Globus pallidus (tissue), 1 donor: Measurements from ENCODE around the gene KLHL10.
"Not testable (repeated sequence)": the region's sequence is repeated elsewhere in the genome, so short reads cannot be mapped to it uniquely, and the experiment has no call there.

Experiments used
- DNase-seq: peaks from one replicate; pipeline ENCODE4 v3.0.0-alpha.2; 2015; ENCODE audit warnings: low spot score

KLHL10 gene

GRCh38 chr17:41851382-41851781, 13.8 kb downstream of the KLHL10 start:
- not testable (repeated sequence) for DNase-seq

DNA sequence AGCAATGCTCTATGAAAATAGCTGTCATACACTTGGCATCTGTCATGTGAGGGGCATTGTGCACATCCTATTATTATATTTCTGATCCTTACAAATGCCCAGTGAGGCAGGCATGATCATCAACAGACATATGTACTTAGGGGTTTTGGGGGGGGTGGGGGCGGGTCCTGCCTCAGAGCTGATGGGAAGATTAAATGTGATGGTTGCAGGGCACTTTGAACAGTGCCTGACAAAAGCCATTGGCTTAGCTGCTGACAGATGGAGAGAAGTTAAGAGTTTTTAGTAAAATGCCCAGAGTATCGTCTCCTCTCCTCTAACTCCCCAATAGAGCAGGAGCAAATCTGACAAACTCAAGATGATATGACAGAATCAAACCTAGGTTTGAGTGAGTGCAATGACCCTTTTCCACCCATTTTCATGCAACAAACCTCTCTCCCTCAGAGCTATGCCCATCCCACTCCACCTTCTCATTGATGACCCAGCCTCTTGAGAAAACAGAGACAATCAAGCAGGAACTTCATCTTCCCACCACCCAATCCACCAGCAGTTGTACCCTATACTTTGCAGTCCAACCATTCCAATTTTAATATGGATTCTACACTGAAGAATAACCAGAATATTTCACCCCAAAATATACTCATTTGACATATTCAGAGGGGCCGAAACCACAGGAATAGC, 22.8 kb downstream of the KLHL10 start:
- no peak for DNase-seq

- no peak for DNase-seq
Measured at GRCh38 chr17:41863074-41863848, 25.6 kb downstream of the KLHL10 start.

- DNase-seq = peak; percentile 52
Measured at GRCh38 chr17:41864498-41864835, 26.8 kb downstream of the KLHL10 start.

GRCh38 chr17:41864836-41865595, 27.4 kb downstream of the KLHL10 start, which contains the start of gene KLHL11:
Gene KLHL11 (minus strand): TSS chr17:41865423. CDS start chr17:41865370, 53 bp downstream.
- DNase-seq = peak; percentile 90

DNA sequence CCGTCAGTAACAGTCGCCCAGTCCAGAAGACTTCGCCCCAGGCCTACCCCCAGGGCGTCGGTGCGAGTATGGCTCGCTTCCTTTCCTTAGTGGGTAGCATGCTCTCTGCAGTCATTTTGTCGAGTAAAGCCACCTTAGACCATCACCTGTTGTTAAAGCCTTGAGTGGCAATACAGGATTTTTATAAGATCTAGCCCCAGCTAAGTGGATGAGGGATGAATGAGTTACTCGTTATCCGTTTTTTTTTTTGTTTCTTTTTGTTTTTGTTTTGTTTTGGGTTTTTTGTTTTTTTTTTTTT, 27.9 kb downstream of the KLHL10 start:
- DNase-seq = no peak

DNA sequence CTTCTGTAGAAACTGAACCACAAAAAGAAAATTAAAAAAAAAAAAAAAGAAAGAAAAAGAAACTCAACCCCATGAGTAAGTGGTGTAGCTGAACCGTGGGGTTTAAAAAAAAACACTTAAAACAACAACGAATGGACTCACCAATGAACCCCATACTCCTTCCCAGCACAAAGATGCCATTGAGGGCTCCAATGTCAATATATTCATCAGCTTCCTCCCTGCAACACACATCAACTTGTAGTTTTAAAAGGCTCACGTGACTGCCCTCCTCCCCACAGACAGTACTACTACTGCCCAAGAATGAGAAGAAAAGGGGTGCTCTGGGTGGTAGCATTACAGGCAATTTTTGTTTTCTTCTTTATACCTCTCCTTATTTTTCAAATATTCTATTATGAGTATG, 30.9 kb downstream of the KLHL10 start:
- no peak for DNase-seq

DNA sequence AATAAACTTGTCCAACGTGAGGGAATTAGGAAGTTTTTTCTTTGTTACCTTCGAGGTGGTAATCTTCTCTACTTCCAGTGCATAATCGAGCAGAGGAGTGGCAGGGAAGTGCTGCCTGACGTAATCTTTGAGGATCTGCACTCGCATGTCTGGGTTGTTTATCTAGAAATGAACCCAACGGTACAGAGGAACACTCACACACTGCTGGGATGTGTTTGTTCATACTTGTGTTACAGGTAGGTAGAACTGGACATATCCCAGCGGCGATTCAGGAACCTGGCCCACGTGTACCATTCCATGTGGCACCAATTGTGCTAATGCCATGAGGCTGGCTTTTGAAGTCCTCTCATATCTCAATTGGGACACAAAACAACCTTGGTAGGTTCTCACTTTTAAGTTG, 31.8 kb downstream of the KLHL10 start:
- DNase-seq = no peak

- DNase-seq = no peak
Measured at GRCh38 chr17:41870097-41870496, 32.5 kb downstream of the KLHL10 start.

- DNase-seq = no peak
Measured at GRCh38 chr17:41870627-41871026, 33.0 kb downstream of the KLHL10 start.

- DNase-seq = no peak
Measured at GRCh38 chr17:41871789-41872188, 34.2 kb downstream of the KLHL10 start.

- no peak for DNase-seq
Measured at GRCh38 chr17:41873559-41874292, 36.1 kb downstream of the KLHL10 start.

DNA sequence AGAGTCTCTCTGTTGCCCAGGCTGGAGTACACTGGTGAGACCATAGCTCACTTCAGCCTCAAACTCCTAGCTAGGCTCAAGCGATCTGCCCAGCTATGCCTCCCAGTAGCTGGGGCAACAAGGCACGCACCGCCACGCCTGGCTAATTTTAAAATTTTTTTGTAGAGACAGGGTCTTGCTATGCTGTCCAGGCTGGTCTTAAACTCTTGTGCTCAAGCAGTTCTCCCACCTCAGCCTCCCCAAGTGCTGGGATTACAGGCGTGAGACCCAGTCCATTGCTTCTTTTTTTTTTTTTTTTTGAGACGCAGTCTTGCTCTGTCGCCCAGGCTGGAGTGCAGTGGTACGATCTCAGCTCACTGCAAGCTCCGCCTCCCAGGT, 36.7 kb downstream of the KLHL10 start:
- DNase-seq = not testable (repeated sequence)

GRCh38 chr17:41880130-41880529, 42.5 kb downstream of the KLHL10 start:
- no peak for DNase-seq

DNA sequence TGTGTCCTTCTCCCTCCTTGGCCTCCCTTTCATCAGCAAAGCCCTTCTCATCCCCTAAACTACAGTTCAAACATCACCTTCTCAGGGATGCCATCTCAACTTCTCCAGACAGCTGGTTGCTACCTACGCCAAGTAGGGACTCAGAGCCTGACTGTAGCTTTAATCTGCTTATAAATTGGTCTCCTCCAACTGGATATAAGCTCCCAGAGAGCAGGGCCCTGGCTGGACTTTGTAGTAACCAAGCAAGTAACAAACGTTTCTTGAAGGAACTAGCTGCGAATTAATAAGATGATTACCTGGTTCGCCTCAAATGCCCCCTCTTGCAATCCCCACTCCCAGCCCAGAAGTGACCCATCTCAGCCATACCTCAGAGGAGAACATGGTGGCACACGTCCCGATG, 45.1 kb downstream of the KLHL10 start:
- no peak for DNase-seq

DNA sequence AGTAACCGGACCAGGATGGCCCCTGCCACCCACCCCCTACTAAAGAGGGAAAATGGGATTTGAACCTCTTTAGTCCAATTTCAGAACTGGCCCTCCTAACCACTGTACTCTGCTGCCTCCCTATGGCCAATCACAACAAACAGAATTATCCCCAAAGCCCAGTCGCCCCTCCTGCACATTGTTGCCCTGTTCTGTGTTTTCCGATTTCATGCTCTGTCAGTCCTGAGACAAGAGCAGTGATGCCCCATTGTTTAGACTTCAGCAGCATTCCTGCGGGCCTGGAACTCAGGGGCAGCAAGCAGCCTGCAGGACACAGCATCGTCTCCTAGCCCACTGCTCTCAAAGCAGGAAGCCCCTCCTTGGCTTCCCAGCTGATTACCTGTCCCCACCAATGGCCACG, 48.1 kb downstream of the KLHL10 start:
- DNase-seq = no peak

DNA sequence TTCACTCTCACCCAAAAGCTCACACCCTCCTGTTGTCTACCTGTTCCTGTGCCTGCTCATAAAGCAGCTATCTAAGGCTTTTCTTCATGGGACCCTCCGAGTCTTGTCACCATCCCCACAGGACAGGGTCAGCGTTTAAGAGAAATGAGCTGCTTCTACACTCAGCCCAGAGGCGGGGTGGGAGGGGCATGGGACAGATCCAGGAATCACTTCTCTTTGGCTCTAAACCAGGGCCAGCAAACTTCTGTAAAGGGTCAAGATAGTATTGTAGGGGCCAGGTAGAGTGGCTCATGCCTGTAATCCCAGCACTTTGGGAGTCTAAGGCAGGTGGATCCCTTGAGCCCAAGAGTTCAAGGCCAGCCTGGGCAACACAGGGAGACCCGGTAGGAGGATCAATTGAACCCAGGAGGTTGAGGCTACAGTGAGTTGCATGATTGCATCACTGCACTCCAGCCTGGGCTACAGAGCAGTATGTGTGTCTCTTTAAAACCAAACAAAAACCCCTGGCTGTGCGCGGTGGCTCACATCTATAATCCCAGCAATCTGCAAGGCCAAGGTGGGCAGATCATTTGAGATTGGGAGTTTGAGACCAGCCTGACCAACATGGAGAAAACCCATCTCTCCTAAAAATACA, 50.8 kb downstream of the KLHL10 start:
- no peak for DNase-seq

GRCh38 chr17:41891135-41892020, 53.8 kb downstream of the KLHL10 start:
- DNase-seq = no peak

DNA sequence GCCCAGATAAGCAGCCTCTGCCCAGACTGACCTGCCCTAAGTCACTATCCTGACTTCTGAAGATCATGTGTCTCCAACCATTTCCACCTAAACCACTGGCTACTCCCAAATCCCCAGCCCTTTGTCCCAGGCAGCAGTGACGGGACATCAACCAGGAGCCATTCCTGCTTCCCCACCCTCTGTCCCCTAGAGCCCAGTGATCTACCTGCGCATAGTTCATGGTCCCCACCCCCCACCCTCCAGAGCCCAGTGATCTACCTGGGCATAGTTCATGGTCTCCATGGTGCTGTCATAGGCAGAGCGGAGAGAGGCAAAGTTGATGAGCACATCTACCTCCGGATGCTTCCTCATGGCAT, 54.4 kb downstream of the KLHL10 start:
- DNase-seq = no peak

- no peak for DNase-seq
Measured at GRCh38 chr17:41893384-41893783, 55.8 kb downstream of the KLHL10 start.

DNA sequence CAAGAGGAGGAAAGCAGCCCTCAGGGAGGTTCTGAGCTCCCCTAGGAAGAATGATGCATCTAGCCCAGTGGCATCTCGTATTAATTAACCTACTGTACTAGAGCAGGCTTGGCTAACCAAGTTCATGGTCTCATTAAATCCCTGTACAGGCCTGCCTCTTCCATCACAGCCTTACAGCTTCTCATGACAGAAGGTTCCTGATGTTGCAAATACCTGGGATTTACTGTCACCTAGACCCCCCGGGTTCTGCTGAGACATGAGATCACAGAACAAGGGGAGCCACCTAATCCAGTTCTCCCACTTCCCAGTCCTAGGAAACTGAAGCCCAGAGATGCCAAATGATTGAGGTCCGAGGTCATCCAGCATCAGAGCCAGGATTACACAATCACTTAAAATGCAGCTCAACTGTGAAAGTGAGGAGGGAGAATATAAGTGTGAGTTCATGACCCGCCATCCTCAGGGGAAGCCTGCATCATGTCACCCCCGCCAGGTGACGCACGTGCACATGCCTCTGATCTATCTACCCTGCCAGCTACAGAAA, 57.2 kb downstream of the KLHL10 start:
- no peak for DNase-seq
